ENCODE results near the gene YEATS4. TPM values are rescaled to one million over a fixed set of nuclear protein-coding genes. Genes with fewer than 3 reads are reported as not detected.
"Not testable (repeated sequence)": the region's sequence is repeated elsewhere in the genome, so short reads cannot be mapped to it uniquely, and the experiment has no call there.

YEATS4 gene
- total RNA-seq: 11.4 TPM
- long read RNA-seq, transcript YEATS4-201 (7 exons, 1,434 nt): major isoform, 14 of 16 reads
- long read RNA-seq, partial matches to known transcripts: 0 of 16 reads
- long read RNA-seq, other reads (novel, unspliced or antisense): 2 of 16 reads

GRCh38 chr12:69359531-69360347, at the start of gene YEATS4:
Gene YEATS4 (plus strand): TSS chr12:69359743. CDS start chr12:69359973, 230 bp downstream.
- peak; percentile 92 for DNase-seq
- no peak for TF ChIP-seq CTCF (IDR thresholded peaks at IDR 0.05)
- intact Hi-C loops (cut with DNase I): no loop called here
- peaks cover 13% of the 10 kb centered on the region for H3K36me3 ChIP-seq
- peak within 1 kb of the TSS; percentile 85 for H3K4me3 ChIP-seq
- H3K27me3 ChIP-seq (ENCODE audit: low read depth): no peaks in the 10 kb centered on the region
- ATAC-seq: peak; percentile 98 to 99
- peak within 1 kb of the TSS; percentile 96 for H3K27ac ChIP-seq
- no peaks in the 10 kb centered on the region for H3K9me3 ChIP-seq
- H3K4me1 ChIP-seq: peaks cover 14% of the 10 kb centered on the region

- no peak for TF ChIP-seq CTCF (IDR thresholded peaks at IDR 0.05)
- intact Hi-C loops (cut with DNase I): no loop called here
- no peaks in the 10 kb centered on the region for H3K4me1 ChIP-seq
- H3K9me3 ChIP-seq: no peaks in the 10 kb centered on the region
- no peak overlapping the region for H3K27ac ChIP-seq
- H3K4me3 ChIP-seq: no peak overlapping the region
- DNase-seq (no peak), ATAC-seq (no peak)
- no peaks in the 10 kb centered on the region for H3K27me3 ChIP-seq (ENCODE audit: low read depth)
- H3K36me3 ChIP-seq: no peaks in the 10 kb centered on the region
These were observed 46.3 kb upstream of the YEATS4 start for GRCh38 chr12:69313209-69313608.

GRCh38 chr12:69316784-69317183, 42.8 kb upstream of the YEATS4 start:
- H3K4me1 ChIP-seq; ATAC-seq; H3K27ac ChIP-seq; DNase-seq; intact Hi-C loops (cut with DNase I); H3K36me3 ChIP-seq; H3K4me3 ChIP-seq; H3K9me3 ChIP-seq; H3K27me3 ChIP-seq (ENCODE audit: low read depth): not testable (repeated sequence)

GRCh38 chr12:69317233-69317632, 42.3 kb upstream of the YEATS4 start:
- H3K27ac ChIP-seq; H3K9me3 ChIP-seq; H3K27me3 ChIP-seq (ENCODE audit: low read depth); H3K4me1 ChIP-seq; H3K36me3 ChIP-seq; intact Hi-C loops (cut with DNase I); DNase-seq; ATAC-seq; H3K4me3 ChIP-seq: not testable (repeated sequence)

- no peak for ATAC-seq
- Histone ChIP-seq H3K27ac (no peak overlapping the region), H3K4me3 (no peak overlapping the region), H3K27me3 (ENCODE audit: low read depth) (no peaks in the 10 kb centered on the region), H3K4me1 (no peaks in the 10 kb centered on the region), H3K36me3 (no peaks in the 10 kb centered on the region), H3K9me3 (no peaks in the 10 kb centered on the region)
- no peak for TF ChIP-seq CTCF (IDR thresholded peaks at IDR 0.05)
- intact Hi-C loops (cut with DNase I): no loop called here
- DNase-seq: no peak
These were observed 41.3 kb upstream of the YEATS4 start for GRCh38 chr12:69318225-69318624.

- Histone ChIP-seq H3K27ac (no peak overlapping the region), H3K27me3 (ENCODE audit: low read depth) (peaks cover 3% of the 10 kb centered on the region), H3K9me3 (no peaks in the 10 kb centered on the region), H3K36me3 (no peaks in the 10 kb centered on the region), H3K4me3 (no peak overlapping the region), H3K4me1 (no peaks in the 10 kb centered on the region)
- DNase-seq: no peak
- intact Hi-C loops (cut with DNase I): no loop called here
- TF ChIP-seq CTCF (IDR thresholded peaks at IDR 0.05): no peak
- no peak for ATAC-seq
These were observed 38.2 kb upstream of the YEATS4 start for GRCh38 chr12:69321351-69321750.
